ENCODE measurements around the gene MSH6.

Gene MSH6

DNA sequence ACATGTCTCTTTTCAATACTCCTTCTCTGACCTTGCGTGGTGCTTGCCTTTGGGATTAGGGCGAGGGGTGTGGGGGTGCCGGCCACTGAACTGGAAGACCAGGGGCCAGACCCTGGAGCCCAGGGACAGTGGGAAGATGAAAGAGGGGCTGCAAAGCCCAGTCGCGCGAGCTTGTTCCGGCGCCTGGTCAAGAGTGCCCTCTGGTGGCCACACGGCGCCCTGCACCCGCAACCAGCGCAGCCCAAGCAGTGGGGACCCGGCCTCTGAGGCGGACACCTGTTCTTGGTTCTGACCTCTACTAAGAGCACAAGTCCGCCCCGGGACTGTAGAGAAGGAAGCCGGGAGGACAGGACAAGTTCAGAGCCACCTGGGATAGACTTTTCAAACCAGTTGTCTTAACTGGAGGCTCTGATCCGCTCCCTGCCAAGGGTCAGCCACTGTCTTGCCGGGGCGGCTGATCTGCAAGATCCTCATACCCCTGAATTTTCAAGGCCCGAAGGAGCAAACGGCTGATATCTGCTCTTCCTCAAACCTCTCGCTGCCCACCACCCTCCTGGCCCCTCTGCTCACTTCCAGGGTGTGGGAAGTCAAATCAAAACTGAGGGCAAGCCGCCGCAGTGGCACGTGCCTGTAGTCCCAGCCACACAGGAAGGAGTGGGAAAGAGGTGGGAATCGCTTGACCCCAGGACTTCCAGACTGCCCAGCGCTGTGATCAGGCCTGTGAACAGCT is 14.9 kb upstream of the MSH6 start:
- WGBS (ENCODE audit: extremely low coverage, insufficient coverage, low lambda C conversion rate) = no CpG with 5 or more reads among the region's 28 CpGs
- H3K79me1 ChIP-seq (ENCODE audit: low read length) = no peaks in the 10 kb centered on the region
- no peak overlapping the region for H3K9ac ChIP-seq (ENCODE audit: low read length)
- H3K56ac ChIP-seq (ENCODE audit: low read length) = peak overlapping the region; percentile 44
- no peak overlapping the region for H3K4me2 ChIP-seq (ENCODE audit: low read length)
- no peak overlapping the region for H2AK5ac ChIP-seq (ENCODE audit: low read length)
- H3K4ac ChIP-seq (ENCODE audit: low read depth, low read length) = peak overlapping the region; percentile 10
- no peak overlapping the region for H4K8ac ChIP-seq (ENCODE audit: low read depth, low read length)
- H2BK15ac ChIP-seq (replicated peaks; ENCODE audit: low read depth) = no peak overlapping the region
- H2BK5ac ChIP-seq (ENCODE audit: low read length) = no peak overlapping the region
- H3K4me1 ChIP-seq (ENCODE audit: control insufficient read depth, low read depth, low read length) = no peaks in the 10 kb centered on the region
- H3K27ac ChIP-seq (ENCODE audit: low read depth, low read length) = no peak overlapping the region
- DNase-seq = peak; percentile 63
- H3K18ac ChIP-seq (ENCODE audit: low read length) = no peak overlapping the region
- H4K5ac ChIP-seq (ENCODE audit: low read length) = no peak overlapping the region
- H3K27me3 ChIP-seq (ENCODE audit: insufficient read depth, low read length, poor library complexity) = no peaks in the 10 kb centered on the region
- no peaks in the 10 kb centered on the region for H3K79me2 ChIP-seq (ENCODE audit: control insufficient read depth, insufficient read depth, low read length)
- no peak overlapping the region for H3K23ac ChIP-seq (ENCODE audit: low read length)
- H3K4me3 ChIP-seq (ENCODE audit: low read length) = no peak overlapping the region
- peak overlapping the region; percentile 90 for H2BK120ac ChIP-seq (ENCODE audit: low read depth, low read length)
- H3K36me3 ChIP-seq (ENCODE audit: control insufficient read depth, insufficient read depth, low read length) = no peaks in the 10 kb centered on the region

DNA sequence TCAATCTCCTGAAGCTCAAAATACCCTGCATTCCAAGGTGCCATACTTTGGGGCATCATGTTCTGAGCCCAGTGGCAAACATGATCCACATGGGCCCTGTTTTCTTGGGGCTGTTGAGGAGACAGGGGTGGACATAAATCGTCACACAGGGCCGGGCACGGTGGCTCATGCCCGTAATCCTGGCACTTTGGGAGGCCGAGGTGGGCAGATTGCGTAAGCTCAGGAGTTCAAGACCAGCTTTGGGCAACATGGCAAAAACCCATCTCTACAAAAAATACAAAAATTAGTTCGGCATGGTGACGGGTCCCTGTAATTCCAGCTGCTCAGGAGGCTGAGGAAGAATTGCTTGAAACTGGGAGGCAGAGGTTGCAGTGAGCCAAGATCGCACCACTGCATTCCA is 13.6 kb upstream of the MSH6 start:
- no peak overlapping the region for H3K56ac ChIP-seq (ENCODE audit: low read length)
- H2BK15ac ChIP-seq (replicated peaks; ENCODE audit: low read depth) = no peak overlapping the region
- H3K27ac ChIP-seq (ENCODE audit: low read depth, low read length) = no peak overlapping the region
- H3K23ac ChIP-seq (ENCODE audit: low read length) = no peak overlapping the region
- H3K27me3 ChIP-seq (ENCODE audit: insufficient read depth, low read length, poor library complexity) = no peaks in the 10 kb centered on the region
- H3K4me3 ChIP-seq (ENCODE audit: low read length) = no peak overlapping the region
- H2AK5ac ChIP-seq (ENCODE audit: low read length) = no peak overlapping the region
- H3K4me2 ChIP-seq (ENCODE audit: low read length) = no peak overlapping the region
- WGBS (ENCODE audit: extremely low coverage, insufficient coverage, low lambda C conversion rate) = no CpG with 5 or more reads among the region's 9 CpGs
- no peak overlapping the region for H3K4ac ChIP-seq (ENCODE audit: low read depth, low read length)
- H3K18ac ChIP-seq (ENCODE audit: low read length) = no peak overlapping the region
- H3K9ac ChIP-seq (ENCODE audit: low read length) = no peak overlapping the region
- no peak overlapping the region for H4K5ac ChIP-seq (ENCODE audit: low read length)
- no peak overlapping the region for H2BK120ac ChIP-seq (ENCODE audit: low read depth, low read length)
- DNase-seq = no peak
- H4K8ac ChIP-seq (ENCODE audit: low read depth, low read length) = no peak overlapping the region
- H2BK5ac ChIP-seq (ENCODE audit: low read length) = no peak overlapping the region
- H3K79me2 ChIP-seq (ENCODE audit: control insufficient read depth, insufficient read depth, low read length) = no peaks in the 10 kb centered on the region
- no peaks in the 10 kb centered on the region for H3K36me3 ChIP-seq (ENCODE audit: control insufficient read depth, insufficient read depth, low read length)
- H3K4me1 ChIP-seq (ENCODE audit: control insufficient read depth, low read depth, low read length) = no peaks in the 10 kb centered on the region
- no peaks in the 10 kb centered on the region for H3K79me1 ChIP-seq (ENCODE audit: low read length)

DNA sequence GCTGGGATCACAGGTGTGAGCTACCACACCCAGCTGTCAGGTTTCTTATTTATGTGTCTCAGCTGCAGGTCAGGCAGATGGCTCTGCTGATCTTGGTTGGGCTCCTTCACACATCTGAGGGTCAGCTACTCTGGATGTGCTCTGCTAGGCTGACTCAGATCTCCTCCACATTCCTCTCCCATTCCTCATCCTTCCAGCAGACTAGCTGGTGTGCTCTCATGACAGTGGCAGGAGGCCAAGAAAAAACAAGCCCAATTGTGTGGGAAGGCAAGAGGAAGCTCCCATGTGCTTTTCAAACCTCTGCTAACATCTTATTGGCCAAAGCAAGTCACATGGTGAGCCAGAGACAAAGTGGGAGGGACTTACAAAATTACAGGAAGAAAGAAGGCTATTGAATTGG is 11.7 kb upstream of the MSH6 start:
- no peak overlapping the region for H4K8ac ChIP-seq (ENCODE audit: low read depth, low read length)
- H2BK120ac ChIP-seq (ENCODE audit: low read depth, low read length) = no peak overlapping the region
- no peaks in the 10 kb centered on the region for H3K36me3 ChIP-seq (ENCODE audit: control insufficient read depth, insufficient read depth, low read length)
- no peak overlapping the region for H4K5ac ChIP-seq (ENCODE audit: low read length)
- H3K4ac ChIP-seq (ENCODE audit: low read depth, low read length) = no peak overlapping the region
- no peak overlapping the region for H3K4me3 ChIP-seq (ENCODE audit: low read length)
- no peaks in the 10 kb centered on the region for H3K79me1 ChIP-seq (ENCODE audit: low read length)
- no peak overlapping the region for H3K9ac ChIP-seq (ENCODE audit: low read length)
- no peaks in the 10 kb centered on the region for H3K79me2 ChIP-seq (ENCODE audit: control insufficient read depth, insufficient read depth, low read length)
- no peak overlapping the region for H3K23ac ChIP-seq (ENCODE audit: low read length)
- no peak overlapping the region for H3K56ac ChIP-seq (ENCODE audit: low read length)
- DNase-seq = peak; percentile 93
- H3K27ac ChIP-seq (ENCODE audit: low read depth, low read length) = no peak overlapping the region
- H3K27me3 ChIP-seq (ENCODE audit: insufficient read depth, low read length, poor library complexity) = no peaks in the 10 kb centered on the region
- H2AK5ac ChIP-seq (ENCODE audit: low read length) = no peak overlapping the region
- H2BK15ac ChIP-seq (replicated peaks; ENCODE audit: low read depth) = no peak overlapping the region
- H3K4me2 ChIP-seq (ENCODE audit: low read length) = no peak overlapping the region
- H2BK5ac ChIP-seq (ENCODE audit: low read length) = no peak overlapping the region
- no peaks in the 10 kb centered on the region for H3K4me1 ChIP-seq (ENCODE audit: control insufficient read depth, low read depth, low read length)
- H3K18ac ChIP-seq (ENCODE audit: low read length) = no peak overlapping the region

DNA sequence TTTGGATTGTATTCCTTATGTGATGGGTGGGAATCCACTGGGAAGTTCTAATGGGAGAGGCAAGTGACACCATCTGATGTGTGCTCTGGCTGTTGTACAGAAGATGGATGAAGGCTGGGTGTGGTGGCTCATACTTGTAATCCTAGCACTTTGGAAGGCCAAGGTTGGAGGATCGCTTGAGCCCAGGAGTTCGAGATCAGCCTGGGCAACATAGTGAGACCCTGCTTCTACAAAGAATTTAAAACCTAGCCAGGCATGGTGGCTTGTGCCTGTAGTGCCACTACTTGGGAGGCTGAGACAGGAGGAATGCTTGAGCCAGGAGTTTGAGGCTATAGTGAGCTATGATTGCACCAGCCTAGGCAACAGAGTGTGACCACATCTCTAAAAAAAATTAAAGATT is 10.6 kb upstream of the MSH6 start:
- Histone ChIP-seq H3K23ac (ENCODE audit: low read length) (no peak overlapping the region), H3K4me3 (ENCODE audit: low read length) (no peak overlapping the region), H3K9ac (ENCODE audit: low read length) (no peak overlapping the region), H3K36me3 (ENCODE audit: control insufficient read depth, insufficient read depth, low read length) (no peaks in the 10 kb centered on the region), H3K4ac (ENCODE audit: low read depth, low read length) (no peak overlapping the region), H2BK15ac (replicated peaks; ENCODE audit: low read depth) (no peak overlapping the region), H4K8ac (ENCODE audit: low read depth, low read length) (no peak overlapping the region), H3K79me1 (ENCODE audit: low read length) (no peaks in the 10 kb centered on the region), H3K27ac (ENCODE audit: low read depth, low read length) (no peak overlapping the region), H3K27me3 (ENCODE audit: insufficient read depth, low read length, poor library complexity) (no peaks in the 10 kb centered on the region), H2AK5ac (ENCODE audit: low read length) (no peak overlapping the region), H3K18ac (ENCODE audit: low read length) (no peak overlapping the region), H3K79me2 (ENCODE audit: control insufficient read depth, insufficient read depth, low read length) (no peaks in the 10 kb centered on the region), H3K56ac (ENCODE audit: low read length) (no peak overlapping the region), H3K4me1 (ENCODE audit: control insufficient read depth, low read depth, low read length) (no peaks in the 10 kb centered on the region), H4K5ac (ENCODE audit: low read length) (no peak overlapping the region), H3K4me2 (ENCODE audit: low read length) (no peak overlapping the region), H2BK5ac (ENCODE audit: low read length) (no peak overlapping the region), H2BK120ac (ENCODE audit: low read depth, low read length) (no peak overlapping the region)
- no peak for DNase-seq
- no CpG with 5 or more reads among the region's 2 CpGs for WGBS (ENCODE audit: extremely low coverage, insufficient coverage, low lambda C conversion rate)

DNA sequence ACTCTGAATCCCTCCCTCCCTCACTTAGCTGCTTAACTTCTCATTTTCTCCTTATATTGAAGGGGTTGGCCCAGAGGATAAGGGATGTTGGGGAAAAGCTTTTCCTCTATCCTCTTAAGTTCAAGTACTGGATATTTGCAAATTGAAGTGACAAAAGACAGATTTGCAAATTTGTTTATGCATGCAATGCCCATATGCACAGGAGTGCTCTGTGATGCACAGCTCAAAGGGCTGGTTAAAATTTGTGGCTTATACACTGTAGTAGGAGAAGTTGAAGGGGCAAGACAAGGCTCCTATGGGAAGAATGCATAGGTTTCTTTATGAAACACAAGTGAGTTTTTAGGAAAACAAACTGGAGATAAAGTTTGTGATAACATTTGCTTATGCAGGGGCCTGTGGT is 8.4 kb upstream of the MSH6 start:
- Histone ChIP-seq H3K4ac (ENCODE audit: low read depth, low read length) (no peak overlapping the region), H3K4me2 (ENCODE audit: low read length) (no peak overlapping the region), H2BK120ac (ENCODE audit: low read depth, low read length) (no peak overlapping the region), H3K9ac (ENCODE audit: low read length) (no peak overlapping the region), H3K36me3 (ENCODE audit: control insufficient read depth, insufficient read depth, low read length) (no peaks in the 10 kb centered on the region), H3K27ac (ENCODE audit: low read depth, low read length) (no peak overlapping the region), H4K5ac (ENCODE audit: low read length) (no peak overlapping the region), H3K4me3 (ENCODE audit: low read length) (no peak overlapping the region), H3K23ac (ENCODE audit: low read length) (no peak overlapping the region), H4K8ac (ENCODE audit: low read depth, low read length) (no peak overlapping the region), H2AK5ac (ENCODE audit: low read length) (no peak overlapping the region), H3K4me1 (ENCODE audit: control insufficient read depth, low read depth, low read length) (no peaks in the 10 kb centered on the region), H3K27me3 (ENCODE audit: insufficient read depth, low read length, poor library complexity) (no peaks in the 10 kb centered on the region), H3K79me2 (ENCODE audit: control insufficient read depth, insufficient read depth, low read length) (no peaks in the 10 kb centered on the region), H2BK15ac (replicated peaks; ENCODE audit: low read depth) (no peak overlapping the region), H3K56ac (ENCODE audit: low read length) (no peak overlapping the region), H3K79me1 (ENCODE audit: low read length) (no peaks in the 10 kb centered on the region), H3K18ac (ENCODE audit: low read length) (no peak overlapping the region), H2BK5ac (ENCODE audit: low read length) (no peak overlapping the region)
- DNase-seq = no peak

DNA sequence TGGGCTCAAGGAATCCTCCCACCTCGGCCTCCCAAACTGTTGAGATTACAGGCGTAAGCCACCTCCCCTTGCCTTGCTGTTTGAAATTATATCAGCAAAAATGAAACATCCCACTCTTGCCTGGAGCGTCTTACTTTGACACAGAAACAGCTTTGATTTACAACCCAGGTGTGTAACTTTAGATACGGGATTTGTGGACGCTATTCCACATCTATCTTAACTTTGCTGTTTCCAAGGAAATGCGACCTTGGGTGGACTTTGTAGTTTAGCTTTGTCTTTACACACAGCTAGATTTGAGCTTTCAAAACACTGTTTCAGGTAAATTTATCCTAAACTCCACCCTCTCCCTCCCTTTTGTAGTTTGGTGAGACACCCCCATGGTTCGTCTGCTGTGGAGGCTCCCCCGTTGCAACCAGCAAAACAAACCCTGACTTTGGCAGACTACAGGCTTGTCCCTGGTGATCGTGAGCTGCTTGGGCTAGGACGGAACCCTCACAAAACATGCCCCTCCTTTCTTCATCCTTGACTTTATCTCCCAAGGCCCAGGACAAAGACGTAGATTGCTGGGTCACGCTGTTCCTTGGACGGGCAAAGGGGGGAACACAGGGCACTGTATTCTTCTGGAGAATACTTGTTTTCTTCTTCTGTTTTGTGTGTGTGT is 5.5 kb upstream of the MSH6 start:
- H3K4me2 ChIP-seq (ENCODE audit: low read length) = no peak overlapping the region
- peak overlapping the region; percentile 46 for H3K56ac ChIP-seq (ENCODE audit: low read length)
- no peaks in the 10 kb centered on the region for H3K4me1 ChIP-seq (ENCODE audit: control insufficient read depth, low read depth, low read length)

More for the DNA sequence above, 5.5 kb upstream of the MSH6 start:
- H3K27me3 ChIP-seq (ENCODE audit: insufficient read depth, low read length, poor library complexity) = no peaks in the 10 kb centered on the region
- H3K36me3 ChIP-seq (ENCODE audit: control insufficient read depth, insufficient read depth, low read length) = no peaks in the 10 kb centered on the region
- H4K5ac ChIP-seq (ENCODE audit: low read length) = no peak overlapping the region
- H3K4ac ChIP-seq (ENCODE audit: low read depth, low read length) = no peak overlapping the region
- no peak overlapping the region for H3K27ac ChIP-seq (ENCODE audit: low read depth, low read length)
- no peaks in the 10 kb centered on the region for H3K79me1 ChIP-seq (ENCODE audit: low read length)
- no peak overlapping the region for H2BK120ac ChIP-seq (ENCODE audit: low read depth, low read length)
- no peak overlapping the region for H3K23ac ChIP-seq (ENCODE audit: low read length)
- no peak for DNase-seq
- no peak overlapping the region for H3K18ac ChIP-seq (ENCODE audit: low read length)
- H2AK5ac ChIP-seq (ENCODE audit: low read length) = no peak overlapping the region
- no peak overlapping the region for H2BK5ac ChIP-seq (ENCODE audit: low read length)
- no peaks in the 10 kb centered on the region for H3K79me2 ChIP-seq (ENCODE audit: control insufficient read depth, insufficient read depth, low read length)
- no peak overlapping the region for H2BK15ac ChIP-seq (replicated peaks; ENCODE audit: low read depth)
- H4K8ac ChIP-seq (ENCODE audit: low read depth, low read length) = no peak overlapping the region
- WGBS (ENCODE audit: extremely low coverage, insufficient coverage, low lambda C conversion rate) = no CpG with 5 or more reads among the region's 13 CpGs
- H3K4me3 ChIP-seq (ENCODE audit: low read length) = no peak overlapping the region
- H3K9ac ChIP-seq (ENCODE audit: low read length) = no peak overlapping the region
